ENCODE results near the gene KCNJ15.

KCNJ15 gene

DNA sequence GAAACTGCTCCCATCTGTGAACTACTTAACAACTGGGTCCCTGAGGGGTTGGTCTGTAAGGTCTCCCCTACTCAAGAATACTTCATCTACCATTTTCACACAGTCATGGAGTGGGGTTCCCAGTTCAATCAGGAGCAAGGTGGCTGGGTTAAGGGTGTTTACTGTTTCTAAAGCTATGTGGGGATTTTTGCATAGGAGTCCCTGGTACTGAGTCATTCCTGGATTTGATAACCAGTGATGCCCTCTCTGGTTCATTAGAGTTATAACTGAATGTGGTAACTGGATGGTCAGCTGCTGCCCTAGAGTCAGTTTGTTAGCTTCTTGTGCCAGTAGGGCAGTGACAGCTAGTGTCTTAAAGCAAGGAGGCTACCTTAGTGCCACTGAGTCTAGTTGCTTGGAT is 29.4 kb upstream of the KCNJ15 start:
- Histone ChIP-seq H4K20me1 (ENCODE audit: insufficient read depth, low read length) (no peaks in the 10 kb centered on the region), H3K4me3 (ENCODE audit: low read length) (no peak overlapping the region), H3K4me2 (ENCODE audit: low read length) (no peak overlapping the region), H3K27me3 (ENCODE audit: low read depth, low read length) (no peaks in the 10 kb centered on the region), H3K27ac (ENCODE audit: low read length) (no peak overlapping the region), H3K4me1 (ENCODE audit: low read length) (peaks cover 2% of the 10 kb centered on the region), H3K9me3 (ENCODE audit: insufficient read depth, low read length) (no peaks in the 10 kb centered on the region), H3K79me2 (ENCODE audit: low read length) (no peaks in the 10 kb centered on the region), H3K9ac (ENCODE audit: low read length) (no peak overlapping the region), H3K36me3 (replicated peaks; ENCODE audit: low read depth, low read length) (no peaks in the 10 kb centered on the region), H2AFZ (ENCODE audit: low read depth, low read length) (no peak overlapping the region)
- TF ChIP-seq EZH2phosphoT487 (IDR thresholded peaks at IDR 0.05; ENCODE audit: low read depth) = no peak
- TF ChIP-seq, protein P1, sequence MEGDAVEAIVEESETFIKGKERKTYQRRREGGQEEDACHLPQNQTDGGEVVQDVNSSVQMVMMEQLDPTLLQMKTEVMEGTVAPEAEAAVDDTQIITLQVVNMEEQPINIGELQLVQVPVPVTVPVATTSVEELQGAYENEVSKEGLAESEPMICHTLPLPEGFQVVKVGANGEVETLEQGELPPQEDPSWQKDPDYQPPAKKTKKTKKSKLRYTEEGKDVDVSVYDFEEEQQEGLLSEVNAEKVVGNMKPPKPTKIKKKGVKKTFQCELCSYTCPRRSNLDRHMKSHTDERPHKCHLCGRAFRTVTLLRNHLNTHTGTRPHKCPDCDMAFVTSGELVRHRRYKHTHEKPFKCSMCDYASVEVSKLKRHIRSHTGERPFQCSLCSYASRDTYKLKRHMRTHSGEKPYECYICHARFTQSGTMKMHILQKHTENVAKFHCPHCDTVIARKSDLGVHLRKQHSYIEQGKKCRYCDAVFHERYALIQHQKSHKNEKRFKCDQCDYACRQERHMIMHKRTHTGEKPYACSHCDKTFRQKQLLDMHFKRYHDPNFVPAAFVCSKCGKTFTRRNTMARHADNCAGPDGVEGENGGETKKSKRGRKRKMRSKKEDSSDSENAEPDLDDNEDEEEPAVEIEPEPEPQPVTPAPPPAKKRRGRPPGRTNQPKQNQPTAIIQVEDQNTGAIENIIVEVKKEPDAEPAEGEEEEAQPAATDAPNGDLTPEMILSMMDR (IDR thresholded peaks at IDR 0.05; ENCODE audit: low read depth, low read length) = no peak

GRCh38 chr21:38228115-38228514 is 28.7 kb upstream of the KCNJ15 start:
- Histone ChIP-seq H3K4me2 (ENCODE audit: low read length) (no peak overlapping the region), H3K4me1 (ENCODE audit: low read length) (no peaks in the 10 kb centered on the region), H3K36me3 (replicated peaks; ENCODE audit: low read depth, low read length) (no peaks in the 10 kb centered on the region), H3K27me3 (ENCODE audit: low read depth, low read length) (no peaks in the 10 kb centered on the region), H3K79me2 (ENCODE audit: low read length) (no peaks in the 10 kb centered on the region), H3K9ac (ENCODE audit: low read length) (no peak overlapping the region), H4K20me1 (ENCODE audit: insufficient read depth, low read length) (no peaks in the 10 kb centered on the region), H3K9me3 (ENCODE audit: insufficient read depth, low read length) (no peaks in the 10 kb centered on the region), H3K4me3 (ENCODE audit: low read length) (no peak overlapping the region), H2AFZ (ENCODE audit: low read depth, low read length) (no peak overlapping the region), H3K27ac (ENCODE audit: low read length) (no peak overlapping the region)
- TF ChIP-seq, protein P1 (IDR thresholded peaks at IDR 0.05; ENCODE audit: low read depth, low read length) = no peak
- TF ChIP-seq EZH2phosphoT487 (IDR thresholded peaks at IDR 0.05; ENCODE audit: low read depth) = no peak

DNA sequence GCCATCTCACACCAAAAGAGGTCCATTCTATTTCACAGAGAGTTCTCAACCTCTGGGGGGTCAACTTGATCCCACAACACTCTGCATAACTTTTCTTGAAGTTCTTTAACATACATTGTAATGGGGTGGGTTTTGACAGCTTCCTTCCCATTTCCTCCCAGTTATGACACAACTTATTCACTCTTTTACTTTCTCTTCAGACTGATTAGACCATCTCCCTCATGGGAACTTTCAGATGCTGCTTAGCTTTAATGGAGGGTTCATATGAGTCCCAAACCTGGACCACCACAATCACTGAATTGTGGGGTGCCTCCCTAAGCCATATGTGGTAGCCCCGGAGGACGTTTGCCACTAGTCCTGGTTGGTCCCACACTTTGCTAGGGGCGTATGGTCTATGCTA is 28.3 kb upstream of the KCNJ15 start:
- Histone ChIP-seq H4K20me1 (ENCODE audit: insufficient read depth, low read length) (no peaks in the 10 kb centered on the region), H3K4me1 (ENCODE audit: low read length) (no peaks in the 10 kb centered on the region), H3K27me3 (ENCODE audit: low read depth, low read length) (no peaks in the 10 kb centered on the region), H3K4me2 (ENCODE audit: low read length) (no peak overlapping the region), H3K9me3 (ENCODE audit: insufficient read depth, low read length) (no peaks in the 10 kb centered on the region), H2AFZ (ENCODE audit: low read depth, low read length) (no peak overlapping the region), H3K36me3 (replicated peaks; ENCODE audit: low read depth, low read length) (no peaks in the 10 kb centered on the region), H3K9ac (ENCODE audit: low read length) (no peak overlapping the region), H3K79me2 (ENCODE audit: low read length) (no peaks in the 10 kb centered on the region), H3K27ac (ENCODE audit: low read length) (no peak overlapping the region), H3K4me3 (ENCODE audit: low read length) (no peak overlapping the region)
- TF ChIP-seq, protein P1 (IDR thresholded peaks at IDR 0.05; ENCODE audit: low read depth, low read length) = no peak
- TF ChIP-seq EZH2phosphoT487 (IDR thresholded peaks at IDR 0.05; ENCODE audit: low read depth) = no peak

GRCh38 chr21:38229260-38229877 is 27.4 kb upstream of the KCNJ15 start:
- no peak for TF ChIP-seq EZH2phosphoT487 (IDR thresholded peaks at IDR 0.05; ENCODE audit: low read depth)
- TF ChIP-seq, protein P1 (IDR thresholded peaks at IDR 0.05; ENCODE audit: low read depth, low read length) = no peak
- Histone ChIP-seq H3K4me2 (ENCODE audit: low read length) (no peak overlapping the region), H3K79me2 (ENCODE audit: low read length) (no peaks in the 10 kb centered on the region), H3K27me3 (ENCODE audit: low read depth, low read length) (no peaks in the 10 kb centered on the region), H3K4me3 (ENCODE audit: low read length) (no peak overlapping the region), H2AFZ (ENCODE audit: low read depth, low read length) (no peak overlapping the region), H3K9me3 (ENCODE audit: insufficient read depth, low read length) (no peaks in the 10 kb centered on the region), H3K4me1 (ENCODE audit: low read length) (no peaks in the 10 kb centered on the region), H4K20me1 (ENCODE audit: insufficient read depth, low read length) (no peaks in the 10 kb centered on the region), H3K27ac (ENCODE audit: low read length) (no peak overlapping the region), H3K36me3 (replicated peaks; ENCODE audit: low read depth, low read length) (no peaks in the 10 kb centered on the region), H3K9ac (ENCODE audit: low read length) (no peak overlapping the region)

All from OCI-LY3 (cell line).